K562 (cell line): ENCODE data around the gene COP1.

Experiments used
- MAFK ChIP-seq: IDR thresholded peaks from 2 replicates; pipeline ENCODE4 v1.6.1; 2011; ENCODE audit warnings: low read length, improper control_type of control experiment
- RAD51 ChIP-seq: fragments of 450-650 bp; IDR thresholded peaks from 2 replicates; pipeline ENCODE4 v1.7.1; 2016; ENCODE audit warnings: low read depth, mild to moderate bottlenecking, borderline replicate concordance
- TAF1 ChIP-seq: IDR thresholded peaks from 2 replicates; pipeline ENCODE4 v1.6.1; 2011; ENCODE audit warnings: mild to moderate bottlenecking, low read length, moderate library complexity; ENCODE audit not compliant: insufficient read depth, control insufficient read depth, severe bottlenecking; ENCODE audit errors: extremely low read depth

DNA sequence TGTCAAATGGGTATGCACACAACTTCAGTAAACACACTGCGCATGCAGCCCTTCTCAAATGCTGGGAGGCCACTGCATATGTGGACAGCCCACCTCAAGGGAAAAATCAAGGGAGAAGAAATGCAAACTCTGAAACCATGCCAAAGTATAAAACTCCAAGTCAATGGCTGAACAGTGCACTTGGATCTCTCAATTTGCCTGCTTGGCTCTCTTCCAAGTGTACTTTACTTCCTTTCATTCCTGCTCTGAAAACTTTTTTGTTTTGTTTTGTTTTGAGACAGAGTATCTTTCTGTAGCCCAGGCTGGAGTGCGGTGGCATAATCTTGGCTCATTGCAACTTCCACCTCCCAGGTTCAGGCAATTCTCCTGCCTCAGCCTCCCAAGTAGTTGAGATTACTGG is 18.8 kb upstream of the COP1 start:
- no peak for TF ChIP-seq RAD51
- no peak for TF ChIP-seq MAFK
- TF ChIP-seq TAF1 = no peak
